HepG2 (cell line): ENCODE data around the gene RBM34. TPM values are rescaled to one million over a fixed set of nuclear protein-coding genes. Genes with fewer than 3 reads are reported as not detected.
A peak's percentile ranks its signal among the peaks of the same experiment; 100 is the strongest.

ENCODE experiments used
- ATF7 ChIP-seq, 2 experiments: fragments of 450-650 bp in 1 of 2; sonication (generic) in 1 of 2; formaldehyde crosslinking in 1 of 2; IDR thresholded peaks; 2 replicates each; pipeline versions ENCODE4 v1.4.0 to v1.6.1; 2016 to 2020; ENCODE audit warnings: antibody characterized with exemption in 1 of 2, mild to moderate bottlenecking in 1 of 2, missing genetic modification reagents in 1 of 2
- BHLHE40 ChIP-seq: IDR thresholded peaks from 2 replicates; pipeline ENCODE4 v1.6.1; 2011; ENCODE audit warnings: low read length, improper control_type of control experiment
- DNMT1 ChIP-seq: sonication (generic); formaldehyde crosslinking; IDR thresholded peaks from 2 replicates; pipeline ENCODE4 v1.5.1; 2020; ENCODE audit warnings: mild to moderate bottlenecking, missing genetic modification reagents
- FOXP1 ChIP-seq, 2 experiments: fragments of 450-650 bp in 1 of 2; IDR thresholded peaks; 2 replicates each; pipeline ENCODE4 v1.6.1; 2017 to 2018; ENCODE audit warnings: antibody characterized with exemption in 1 of 2
- HDAC6 ChIP-seq: fragments of 200-600 bp; sonication (generic); IDR thresholded peaks from 2 replicates; pipeline ENCODE4 v1.7.0; 2017; ENCODE audit warnings: mild to moderate bottlenecking, antibody characterized with exemption, low read length, low read depth
- HINFP ChIP-seq: sonication (generic); formaldehyde crosslinking; IDR thresholded peaks from 2 replicates; pipeline ENCODE4 v1.4.0; 2020; ENCODE audit warnings: low read depth, mild to moderate bottlenecking, missing genetic modification reagents
- JUND ChIP-seq: sonication (generic); formaldehyde crosslinking; IDR thresholded peaks from 2 replicates; pipeline ENCODE4 v1.8.0; 2022; ENCODE audit warnings: mild to moderate bottlenecking, missing genetic modification reagents
- LRRFIP1 ChIP-seq: sonication (generic); formaldehyde crosslinking; conservative IDR thresholded peaks from 2 replicates; pipeline ENCODE4 v1.4.0; 2020; ENCODE audit warnings: missing genetic modification reagents
- MNT ChIP-seq: fragments of 450-650 bp; IDR thresholded peaks from 2 replicates; pipeline ENCODE4 v1.6.1; 2016
- NFAT5 ChIP-seq: sonication (generic); formaldehyde crosslinking; IDR thresholded peaks from 2 replicates; pipeline ENCODE4 v1.4.0; 2020; ENCODE audit warnings: missing genetic modification reagents
- SMYD3 ChIP-seq: sonication (generic); formaldehyde crosslinking; IDR thresholded peaks from 2 replicates; pipeline ENCODE4 v1.8.1; 2023; ENCODE audit warnings: mild to moderate bottlenecking, missing genetic modification reagents
- SOX13 ChIP-seq, 3 experiments: fragments of 450-650 bp in 1 of 3; sonication (generic) in 1 of 3; formaldehyde crosslinking in 1 of 3; IDR thresholded peaks in 2 of 3; conservative IDR thresholded peaks in 1 of 3; 2 replicates each; pipeline versions ENCODE4 v1.5.0 to v1.6.1; 2016 to 2020; ENCODE audit warnings: antibody characterized with exemption in 1 of 3, mild to moderate bottlenecking in 1 of 3, missing compliant biosample characterization in 1 of 3, missing genetic modification reagents in 1 of 3, moderate library complexity in 1 of 3
- XRCC5 ChIP-seq: fragments of 200-400 bp; formaldehyde crosslinking; optimal IDR thresholded peaks from 2 replicates; pipeline ENCODE3; 2017; ENCODE audit warnings: mild to moderate bottlenecking, low read length
- ZNF552 ChIP-seq: sonication (generic); formaldehyde crosslinking; IDR thresholded peaks from 2 replicates; pipeline ENCODE4 v1.9.0; 2022; ENCODE audit warnings: missing genetic modification reagents, mild to moderate bottlenecking, borderline replicate concordance
- ZNF749 ChIP-seq: sonication (generic); formaldehyde crosslinking; IDR thresholded peaks from 2 replicates; pipeline ENCODE4 v1.8.0; 2022; ENCODE audit warnings: mild to moderate bottlenecking, missing genetic modification reagents, moderate library complexity, borderline replicate concordance
- polyA plus RNA-seq, 8 experiments: library from polyadenylated mRNA; depleted of rRNA in 3 of 8; stranded (reverse) in 7 of 8; unstranded in 1 of 8; fragments of >200 nt; fragmentation: Illumina TruSeq in 4 of 8; extraction: Trizol in 4 of 8; gene quantifications; 2 replicates each; pipeline versions ENCODE4 v1.2.1 to v1.2.3, GENCODE V29; 2011 to 2016; ENCODE audit warnings: low read depth in 4 of 8, missing spikeins in 1 of 8, mixed read lengths in 1 of 8; ENCODE audit not compliant: insufficient read depth in 1 of 8
- total RNA-seq, 5 experiments: library from RNA; depleted of rRNA; stranded (reverse); fragments of >200 nt; fragmentation: Illumina TruSeq; extraction: Trizol; gene quantifications; 2 replicates each; pipeline ENCODE4 v1.2.3, GENCODE V29; 2016; ENCODE audit warnings: low read depth in 1 of 5

The RBM34 gene
- total and polyA plus RNA-seq, 2 of the 13 experiments (the other 11 are each of a cell fraction or from before 2014, with no cell fraction given), result 34.7 to 73.0 TPM

GRCh38 chr1:235128456-235129328 lies 32.4 kb downstream of the RBM34 start, which contains the start of gene TOMM20 (continued):
- peak; percentile 42 for TF ChIP-seq XRCC5
- peak; percentile 8; the same call in 1 of the 2 replicates for TF ChIP-seq ZNF749 (CRISPR knock-in tag)
- 0 out of 2 replicates have a peak, but pooled peaks have one; percentile 54 for TF ChIP-seq DNMT1 (CRISPR knock-in tag)
- no peak for TF ChIP-seq HDAC6
- TF ChIP-seq MNT, result peak; percentile 79
- no peak for TF ChIP-seq ATF7 (IDR thresholded peaks at IDR 0.05)
- TF ChIP-seq ATF7 (CRISPR knock-in tag; IDR thresholded peaks at IDR 0.05), result no peak
- TF ChIP-seq FOXP1 (IDR thresholded peaks at IDR 0.05), result no peak
- no peak; the same call in 1 of the 2 replicates for TF ChIP-seq FOXP1 (CRISPR knock-in tag; IDR thresholded peaks at IDR 0.05)
- TF ChIP-seq SMYD3, result peak; percentile 79; the same call in 1 of the 2 replicates
- peak; percentile 83 for TF ChIP-seq HINFP (CRISPR knock-in tag)
- no peak for TF ChIP-seq JUND
- TF ChIP-seq ZNF552, result no peak; the same call in 1 of the 2 replicates
- TF ChIP-seq SOX13 (IDR thresholded peaks at IDR 0.05), result 0 out of 2 replicates have a peak, but pooled peaks have one; percentile 13
- TF ChIP-seq SOX13 (CRISPR knock-in tag; conservative IDR thresholded peaks at IDR 0.05 in 1 of 2, IDR thresholded peaks at IDR 0.05 in 1 of 2), result peak in 1 of 2 experiments; percentile 69; a peak in 1 of 4 replicates
- TF ChIP-seq BHLHE40, result peak; percentile 99
- no peak for TF ChIP-seq LRRFIP1 (CRISPR knock-in tag)
- TF ChIP-seq NFAT5 (CRISPR knock-in tag), result 0 out of 2 replicates have a peak, but pooled peaks have one; percentile 40
